ENCODE results near the gene DTX1. TPM values are rescaled to one million over a fixed set of nuclear protein-coding genes. Genes with fewer than 3 reads are reported as not detected.

The DTX1 gene
- total and polyA plus RNA-seq, 2 of the 8 experiments (the other 6 are each of a cell fraction or from before 2014, with no cell fraction given) = 4.7 to 6.9 TPM

GRCh38 chr12:113103756-113104450 lies 47.4 kb downstream of the DTX1 start:
- H2BK12ac ChIP-seq (ENCODE audit: low read depth, low read length) = no peak overlapping the region; the same call in 1 of the 2 replicates
- POLR2A ChIA-PET (ENCODE audit: partially characterized antibody) = interaction anchor here (1.0 to 4.4 kb wide), 6 partner anchors 11 to 82 kb away, joined by 3 to 14 read pairs (median 4); partner anchors contain the start of genes DDX54 and RITA1
- H4K5ac ChIP-seq (ENCODE audit: insufficient read length, low read depth, low read length) = peak overlapping the region; percentile 32
- no peaks in the 10 kb centered on the region for H3K79me2 ChIP-seq (ENCODE audit: control insufficient read depth in 1 of 2, insufficient read depth in 2 of 2, low read length in 2 of 2)
- 0 out of 7 replicates have a peak, but pooled peaks cover 0 to 2% (median 0%) of the 10 kb centered on the region in 4 experiments for H3K27me3 ChIP-seq (replicated peaks in 1 of 4; ENCODE audit: control insufficient read depth in 3 of 4, extremely low read depth in 1 of 4, insufficient read depth in 3 of 4, low read length in 3 of 4)
- peak overlapping the region; percentile 68 for H3K18ac ChIP-seq (ENCODE audit: extremely low read depth, low read length)
- H3K23me2 ChIP-seq (ENCODE audit: low read depth, low read length) = peaks cover 2% of the 10 kb centered on the region; the same call in 1 of the 2 replicates
- H3K4ac ChIP-seq (replicated peaks; ENCODE audit: insufficient read length, low read depth, low read length) = no peak overlapping the region
- no peak overlapping the region for H2BK120ac ChIP-seq (replicated peaks; ENCODE audit: low read depth, low read length)
- CTCF ChIA-PET (ENCODE audit: partially characterized antibody) = interaction anchor here (0.6 to 2.3 kb wide), 16 partner anchors 9 to 201 kb away, joined by 3 to 11 read pairs (median 4); no protein-coding TSS in a partner anchor
- no peak overlapping the region for H2AK5ac ChIP-seq (ENCODE audit: low read depth, low read length)
- H3K9ac ChIP-seq (replicated peaks in 1 of 4; ENCODE audit: extremely low read depth in 1 of 4, low read depth in 3 of 4, low read length in 3 of 4) = peak overlapping the region in 2 of 4 experiments; percentile 56 to 59; a peak in 4 of 7 replicates
- peak overlapping the region; percentile 83; the same call in 1 of the 2 replicates for H2AFZ ChIP-seq (ENCODE audit: low read length)
- H2BK15ac ChIP-seq (ENCODE audit: low read length) = peak overlapping the region; percentile 88; the same call in 1 of the 2 replicates
- 0 out of 2 replicates have a peak overlapping the region, but pooled peaks have one; percentile 66 for H2BK5ac ChIP-seq (ENCODE audit: low read depth, low read length)
- peak overlapping the region; percentile 53 to 89 for H3K4me2 ChIP-seq (ENCODE audit: insufficient read depth in 1 of 2, low read depth in 2 of 2, low read length in 2 of 2)
- H4K20me1 ChIP-seq (replicated peaks in 1 of 2; ENCODE audit: control insufficient read depth in 1 of 2, insufficient read depth in 2 of 2, low read length in 2 of 2) = no peaks in the 10 kb centered on the region
- H3K4me1 ChIP-seq (replicated peaks in 1 of 4; ENCODE audit: control insufficient read depth in 3 of 4, insufficient read depth in 4 of 4, low read length in 3 of 4) = peaks cover 0 to 3% (median 1%) of the 10 kb centered on the region in 4 experiments; a peak in 2 of 7 replicates
- H3K14ac ChIP-seq (ENCODE audit: insufficient read length) = no peak overlapping the region
- WGBS, 2 experiments (ENCODE audit: extremely low coverage in 1 of 2, insufficient coverage in 1 of 2, insufficient read length in 1 of 2, insufficient replicate concordance in 2 of 2, low coverage in 1 of 2, low lambda C conversion rate in 2 of 2, missing lambda C conversion rate in 1 of 2) = 8% methylated on average over 34 of the region's 43 CpGs; no CpG with 5 or more reads in 1 of the 2 experiments
- no peak overlapping the region for H3K56ac ChIP-seq (replicated peaks; ENCODE audit: insufficient read length, low read depth, low read length)
- peak overlapping the region; percentile 76 for H4K91ac ChIP-seq (replicated peaks; ENCODE audit: insufficient read length, low read length)
- H3K9me3 ChIP-seq (ENCODE audit: insufficient read depth in 2 of 2, low read depth in 1 of 2, low read length in 1 of 2) = no peaks in the 10 kb centered on the region
- H3K23ac ChIP-seq (ENCODE audit: insufficient read length) = no peak overlapping the region
- no peaks in the 10 kb centered on the region for H3K36me3 ChIP-seq (ENCODE audit: control insufficient read depth in 2 of 4, insufficient read depth in 4 of 4, low read length in 3 of 4)
- no peaks in the 10 kb centered on the region for H3K79me1 ChIP-seq (ENCODE audit: low read depth, low read length)
- H3K27ac ChIP-seq (ENCODE audit: low read depth, low read length) = peak overlapping the region; percentile 45; the same call in 1 of the 2 replicates
- peak overlapping the region; percentile 35 to 65 (median 46) for H3K4me3 ChIP-seq (ENCODE audit: extremely low read depth in 1 of 4, insufficient read depth in 2 of 4, low read depth in 3 of 4, low read length in 4 of 4)
- H2BK20ac ChIP-seq (ENCODE audit: low read length) = no peak overlapping the region
- DNase-seq (ENCODE audit: low read depth in 1 of 2, low spot score in 2 of 2) (peak; percentile 70 to 89), FAIRE-seq (peak; percentile 86)
- peak overlapping the region; percentile 72; the same call in 1 of the 2 replicates for H4K8ac ChIP-seq (ENCODE audit: extremely low read depth, insufficient read depth, low read length)
- no peak for TF ChIP-seq RNF2 (IDR thresholded peaks at IDR 0.05; ENCODE audit: borderline replicate concordance, low read depth, low read length, missing control alignments, poor library complexity, severe bottlenecking)
- TF ChIP-seq, protein P1, sequence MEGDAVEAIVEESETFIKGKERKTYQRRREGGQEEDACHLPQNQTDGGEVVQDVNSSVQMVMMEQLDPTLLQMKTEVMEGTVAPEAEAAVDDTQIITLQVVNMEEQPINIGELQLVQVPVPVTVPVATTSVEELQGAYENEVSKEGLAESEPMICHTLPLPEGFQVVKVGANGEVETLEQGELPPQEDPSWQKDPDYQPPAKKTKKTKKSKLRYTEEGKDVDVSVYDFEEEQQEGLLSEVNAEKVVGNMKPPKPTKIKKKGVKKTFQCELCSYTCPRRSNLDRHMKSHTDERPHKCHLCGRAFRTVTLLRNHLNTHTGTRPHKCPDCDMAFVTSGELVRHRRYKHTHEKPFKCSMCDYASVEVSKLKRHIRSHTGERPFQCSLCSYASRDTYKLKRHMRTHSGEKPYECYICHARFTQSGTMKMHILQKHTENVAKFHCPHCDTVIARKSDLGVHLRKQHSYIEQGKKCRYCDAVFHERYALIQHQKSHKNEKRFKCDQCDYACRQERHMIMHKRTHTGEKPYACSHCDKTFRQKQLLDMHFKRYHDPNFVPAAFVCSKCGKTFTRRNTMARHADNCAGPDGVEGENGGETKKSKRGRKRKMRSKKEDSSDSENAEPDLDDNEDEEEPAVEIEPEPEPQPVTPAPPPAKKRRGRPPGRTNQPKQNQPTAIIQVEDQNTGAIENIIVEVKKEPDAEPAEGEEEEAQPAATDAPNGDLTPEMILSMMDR (IDR thresholded peaks at IDR 0.05; ENCODE audit: control extremely low read depth in 1 of 3, insufficient read depth in 1 of 3, low read depth in 1 of 3, low read length in 3 of 3) = peak; percentile 13 to 36 (median 26)
- no peak for TF ChIP-seq NRF1 (IDR thresholded peaks at IDR 0.05; ENCODE audit: low read depth, low read length)
- TF ChIP-seq SIX5 (IDR thresholded peaks at IDR 0.05; ENCODE audit: low read depth, low read length) = no peak
- TF ChIP-seq, protein P2, sequence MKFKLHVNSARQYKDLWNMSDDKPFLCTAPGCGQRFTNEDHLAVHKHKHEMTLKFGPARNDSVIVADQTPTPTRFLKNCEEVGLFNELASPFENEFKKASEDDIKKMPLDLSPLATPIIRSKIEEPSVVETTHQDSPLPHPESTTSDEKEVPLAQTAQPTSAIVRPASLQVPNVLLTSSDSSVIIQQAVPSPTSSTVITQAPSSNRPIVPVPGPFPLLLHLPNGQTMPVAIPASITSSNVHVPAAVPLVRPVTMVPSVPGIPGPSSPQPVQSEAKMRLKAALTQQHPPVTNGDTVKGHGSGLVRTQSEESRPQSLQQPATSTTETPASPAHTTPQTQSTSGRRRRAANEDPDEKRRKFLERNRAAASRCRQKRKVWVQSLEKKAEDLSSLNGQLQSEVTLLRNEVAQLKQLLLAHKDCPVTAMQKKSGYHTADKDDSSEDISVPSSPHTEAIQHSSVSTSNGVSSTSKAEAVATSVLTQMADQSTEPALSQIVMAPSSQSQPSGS (IDR thresholded peaks at IDR 0.05; ENCODE audit: low read length) = no peak
- TF ChIP-seq CEBPB (IDR thresholded peaks at IDR 0.05; ENCODE audit: low read depth, low read length) = peak; percentile 83
